ENCODE results near the gene PIP5K1B. TPM values are rescaled to one million over a fixed set of nuclear protein-coding genes. Genes with fewer than 3 reads are reported as not detected.
A peak's percentile ranks its signal among the peaks of the same experiment; 100 is the strongest.

The PIP5K1B gene
- total RNA-seq, 4 donors from 2014 or later, result 0.63 to 1.6 (median 0.98) TPM

DNA sequence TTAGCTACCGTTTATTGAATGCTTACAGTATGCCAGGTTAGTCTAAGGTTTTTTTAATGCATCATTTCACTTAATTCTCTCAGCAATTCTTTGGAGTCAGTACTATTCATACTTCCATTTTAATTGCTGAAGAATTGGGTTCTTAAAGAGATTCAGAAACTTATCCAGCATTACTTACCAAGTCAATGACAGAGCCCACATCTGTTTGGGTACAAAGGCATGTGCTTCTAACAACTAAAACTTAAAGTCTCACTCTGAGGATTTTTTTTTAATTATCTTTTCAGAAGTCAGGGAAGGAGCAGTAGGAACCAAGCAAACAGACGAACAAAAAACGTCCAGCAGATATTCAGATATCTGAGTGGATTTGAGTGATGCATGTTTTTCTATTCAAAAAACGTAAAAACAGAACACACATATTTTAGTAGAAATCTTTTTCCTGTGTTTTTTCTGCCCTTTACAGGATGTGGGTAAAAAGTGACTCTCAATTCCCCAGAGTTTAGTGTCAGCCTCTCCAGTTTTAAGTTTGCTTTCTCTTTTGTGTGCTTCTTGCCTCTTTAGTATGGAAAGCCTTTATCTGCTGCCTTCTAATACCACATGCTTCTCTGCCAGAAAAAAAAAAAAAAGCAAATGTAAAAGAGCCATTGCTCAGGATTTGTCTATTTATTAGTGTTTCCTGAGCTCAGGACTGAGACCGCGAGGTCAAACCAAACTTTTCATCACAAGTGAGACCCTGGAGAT, 190.9 kb downstream of the PIP5K1B start:
- 31 to 50% methylated on average over 6 of the region's 6 CpGs for WGBS, 2 donors
- Histone ChIP-seq H3K4me3 (replicated peaks in 1 of 3) (no peak overlapping the region), H3K4me1 (peaks cover 4 to 12% of the 10 kb centered on the region in 2 donors), H3K36me3 (no peaks in the 10 kb centered on the region), H3K27ac (peak overlapping the region in 1 of 3 donors; percentile 10), H3K27me3 (no peaks in the 10 kb centered on the region), H3K9me3 (no peaks in the 10 kb centered on the region)
- no peak for DNase-seq
- TF ChIP-seq, protein P1, sequence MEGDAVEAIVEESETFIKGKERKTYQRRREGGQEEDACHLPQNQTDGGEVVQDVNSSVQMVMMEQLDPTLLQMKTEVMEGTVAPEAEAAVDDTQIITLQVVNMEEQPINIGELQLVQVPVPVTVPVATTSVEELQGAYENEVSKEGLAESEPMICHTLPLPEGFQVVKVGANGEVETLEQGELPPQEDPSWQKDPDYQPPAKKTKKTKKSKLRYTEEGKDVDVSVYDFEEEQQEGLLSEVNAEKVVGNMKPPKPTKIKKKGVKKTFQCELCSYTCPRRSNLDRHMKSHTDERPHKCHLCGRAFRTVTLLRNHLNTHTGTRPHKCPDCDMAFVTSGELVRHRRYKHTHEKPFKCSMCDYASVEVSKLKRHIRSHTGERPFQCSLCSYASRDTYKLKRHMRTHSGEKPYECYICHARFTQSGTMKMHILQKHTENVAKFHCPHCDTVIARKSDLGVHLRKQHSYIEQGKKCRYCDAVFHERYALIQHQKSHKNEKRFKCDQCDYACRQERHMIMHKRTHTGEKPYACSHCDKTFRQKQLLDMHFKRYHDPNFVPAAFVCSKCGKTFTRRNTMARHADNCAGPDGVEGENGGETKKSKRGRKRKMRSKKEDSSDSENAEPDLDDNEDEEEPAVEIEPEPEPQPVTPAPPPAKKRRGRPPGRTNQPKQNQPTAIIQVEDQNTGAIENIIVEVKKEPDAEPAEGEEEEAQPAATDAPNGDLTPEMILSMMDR (IDR thresholded peaks at IDR 0.05), result no peak
- TF ChIP-seq POLR2A (IDR thresholded peaks at IDR 0.05), result no peak
- intact Hi-C loops (cut with DNase I), result no loop called here

DNA sequence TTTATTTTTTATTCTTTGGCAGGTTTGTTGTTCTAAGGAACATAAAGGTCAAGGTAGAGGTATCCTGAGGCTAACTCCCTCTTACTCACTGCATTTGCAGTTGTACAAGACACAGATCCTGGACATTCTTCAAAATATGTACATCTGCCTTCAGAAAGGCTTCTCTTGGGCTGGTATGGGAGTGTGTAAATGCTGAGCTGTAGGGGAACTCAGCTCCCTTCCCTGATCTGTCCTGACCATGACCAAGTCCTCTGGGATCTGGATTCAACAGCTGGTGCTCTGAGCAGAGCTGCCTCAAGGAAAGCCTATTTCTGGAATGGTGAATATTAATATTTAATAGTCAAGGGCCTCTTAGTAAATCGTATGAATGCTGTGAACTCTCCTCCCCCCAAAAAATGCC, 191.4 kb downstream of the PIP5K1B start:
- Histone ChIP-seq H3K36me3 (no peaks in the 10 kb centered on the region), H3K4me1 (peaks cover 4 to 12% of the 10 kb centered on the region in 2 donors), H3K9me3 (no peaks in the 10 kb centered on the region), H3K27me3 (no peaks in the 10 kb centered on the region), H3K4me3 (replicated peaks in 1 of 3) (no peak overlapping the region), H3K27ac (peak overlapping the region in 1 of 3 donors; percentile 10)
- no peak for TF ChIP-seq POLR2A (IDR thresholded peaks at IDR 0.05)
- TF ChIP-seq, protein P1 (IDR thresholded peaks at IDR 0.05), result no peak
- 65 to 81% methylated on average over 1 of the region's 1 CpG for WGBS, 2 donors
- DNase-seq, result no peak
- intact Hi-C loops (cut with DNase I), result no loop called here

DNA sequence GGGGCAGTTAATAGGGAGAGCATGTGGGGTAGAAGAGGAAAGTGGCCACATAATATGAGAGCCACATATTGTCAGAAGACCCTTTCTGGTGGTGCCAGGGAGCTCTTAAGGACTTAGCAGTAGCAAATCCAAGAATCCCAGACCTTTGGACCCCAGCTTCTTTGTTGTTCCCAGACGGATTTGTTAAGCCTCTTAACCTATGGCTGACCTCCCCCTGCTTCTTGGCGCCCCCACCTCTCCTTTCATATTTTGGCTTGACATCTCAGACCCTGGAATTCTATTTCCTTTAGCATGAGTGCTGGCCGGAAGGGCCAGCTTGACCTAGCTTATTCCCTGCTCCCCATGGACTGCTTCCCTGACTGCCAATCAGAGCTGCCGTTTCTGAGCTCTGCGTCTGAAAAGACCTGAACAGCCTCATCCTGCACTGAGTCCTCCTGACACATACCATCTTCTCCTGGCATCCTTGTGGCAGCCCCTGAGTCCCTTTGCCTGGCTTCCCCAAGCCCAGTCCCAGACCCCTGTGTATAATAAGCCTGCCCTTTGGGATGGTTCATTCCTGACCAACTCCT, 192.6 kb downstream of the PIP5K1B start:
- H3K27ac ChIP-seq, result no peak overlapping the region
- H3K36me3 ChIP-seq, result no peaks in the 10 kb centered on the region

DNA sequence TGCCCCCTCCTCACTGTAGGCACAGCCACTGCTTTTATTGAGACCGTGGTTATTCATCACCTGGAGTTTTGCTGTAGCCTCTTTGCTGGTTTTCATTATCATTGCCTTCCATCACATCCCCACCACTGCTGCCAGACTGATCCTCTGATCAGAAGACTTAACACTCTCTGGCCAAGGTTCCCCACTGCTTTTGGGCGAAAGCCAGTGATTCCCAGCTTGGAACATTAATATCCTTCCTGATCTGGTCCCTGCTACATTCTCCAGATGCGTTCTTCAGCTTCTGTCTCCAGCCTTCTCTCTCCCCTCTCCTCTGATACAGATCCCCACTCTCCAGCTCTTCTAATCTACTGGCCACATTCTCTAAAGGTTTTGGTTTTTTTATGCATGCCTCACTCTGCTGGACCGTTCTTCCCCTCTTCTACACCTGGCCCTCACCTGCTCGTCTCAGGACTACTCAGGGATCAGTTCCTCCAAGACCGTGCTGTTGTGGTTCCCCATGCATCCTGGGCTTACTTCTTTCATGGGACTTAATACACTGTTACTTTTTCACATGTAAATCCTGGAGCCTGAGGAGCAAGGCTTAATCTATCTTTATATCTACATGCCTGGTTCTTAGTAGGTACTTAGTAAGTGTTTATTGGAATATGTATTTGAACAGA, 193.9 kb downstream of the PIP5K1B start:
- intact Hi-C loops (cut with DNase I), result no loop called here
- peaks cover 4 to 12% of the 10 kb centered on the region in 2 donors for H3K4me1 ChIP-seq
- 64 to 65% methylated on average over 6 of the region's 6 CpGs for WGBS, 2 donors
- no peak overlapping the region for H3K4me3 ChIP-seq (replicated peaks in 1 of 3)
- no peak for DNase-seq
- TF ChIP-seq, protein P1 (IDR thresholded peaks at IDR 0.05), result no peak
- TF ChIP-seq POLR2A (IDR thresholded peaks at IDR 0.05), result no peak
- no peaks in the 10 kb centered on the region for H3K36me3 ChIP-seq
- no peaks in the 10 kb centered on the region for H3K9me3 ChIP-seq
- H3K27ac ChIP-seq, result no peak overlapping the region
- H3K27me3 ChIP-seq, result no peaks in the 10 kb centered on the region

More for the DNA sequence above, 192.6 kb downstream of the PIP5K1B start:
- 56 to 69% methylated on average over 5 of the region's 5 CpGs for WGBS, 2 donors
- intact Hi-C loops (cut with DNase I), result no loop called here
- no peak for DNase-seq
- peaks cover 4 to 12% of the 10 kb centered on the region in 2 donors for H3K4me1 ChIP-seq
- H3K27me3 ChIP-seq, result no peaks in the 10 kb centered on the region
- no peaks in the 10 kb centered on the region for H3K9me3 ChIP-seq
- TF ChIP-seq, protein P1 (IDR thresholded peaks at IDR 0.05), result no peak
- TF ChIP-seq POLR2A (IDR thresholded peaks at IDR 0.05), result no peak
- no peak overlapping the region for H3K4me3 ChIP-seq (replicated peaks in 1 of 3)

DNA sequence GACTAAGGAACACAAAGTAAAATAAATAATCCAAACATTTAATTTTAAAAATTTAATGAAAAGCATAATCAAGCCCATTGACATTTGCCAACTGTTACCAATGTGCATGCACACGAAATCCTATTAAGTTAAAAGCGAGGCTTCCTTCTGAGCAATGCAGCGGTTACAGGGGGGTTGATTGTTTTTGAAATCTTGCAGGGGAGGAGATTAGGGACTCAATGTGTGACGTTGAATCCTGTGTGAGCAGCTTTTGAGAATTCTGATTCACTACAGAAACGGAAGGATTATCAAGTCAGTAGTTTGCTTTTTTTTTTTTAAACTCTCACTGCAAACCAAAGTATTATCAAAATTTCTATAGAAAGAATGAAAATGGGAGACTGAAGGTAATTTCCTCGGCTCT, 199.4 kb downstream of the PIP5K1B start:
- H3K4me1 ChIP-seq, result no peaks in the 10 kb centered on the region
- no peak overlapping the region for H3K4me3 ChIP-seq (replicated peaks in 1 of 3)
- intact Hi-C loops (cut with DNase I), result no loop called here
- no peaks in the 10 kb centered on the region for H3K27me3 ChIP-seq
- H3K36me3 ChIP-seq, result no peaks in the 10 kb centered on the region
- TF ChIP-seq, protein P1 (IDR thresholded peaks at IDR 0.05), result no peak
- no peak for TF ChIP-seq POLR2A (IDR thresholded peaks at IDR 0.05)
- no peak overlapping the region for H3K27ac ChIP-seq
- DNase-seq, result no peak
- WGBS, 2 donors, result 56 to 58% methylated on average over 6 of the region's 6 CpGs
- no peaks in the 10 kb centered on the region for H3K9me3 ChIP-seq
